HCT116 (cell line): Measurements from ENCODE around the gene BDNF. TPM values are rescaled to one million over a fixed set of nuclear protein-coding genes. Genes with fewer than 3 reads are reported as not detected.

ENCODE experiments used
- ATAC-seq: fragments of 200-7000 bp; cut with Tn5 transposase; 2 replicates; pipeline ENCODE4 v1.9.1; 2020; ENCODE audit warnings: mild to moderate bottlenecking, moderate library complexity
- BruUV-seq: library from RNA; stranded (reverse); fragments of 400-500 nt; replicated peaks from 2 replicates; lab custom pipeline; 2021; lab: Mats Ljungman, UMichigan
- CTCF ChIA-PET: fragments of 300-600 bp; sonication (Branson Sonifier 250); formaldehyde crosslinking; loops from one replicate; lab custom pipeline; 2021; ENCODE audit warnings: antibody characterized with exemption; lab: Charles Lee
- POLR2A ChIA-PET: fragments of 300-600, 350-600 bp; sonication (Branson Sonifier 250); formaldehyde crosslinking; loops from one replicate; lab custom pipeline; 2021; ENCODE audit warnings: antibody characterized with exemption; lab: Charles Lee
- RAD21 ChIA-PET, 2 experiments: fragments of 300-600 bp; sonication (Branson Sonifier 250); formaldehyde crosslinking; loops; one replicate each; lab custom pipeline; 2023; ENCODE audit warnings: low total read pairs in 2 of 2; ENCODE audit not compliant: uncharacterized antibody in 2 of 2, unreplicated experiment in 2 of 2, low non-redundant PET in 1 of 2; lab: Charles Lee
- DNase-seq: peaks from one replicate; pipeline ENCODE4 v3.0.0-alpha.2; 2010; ENCODE audit warnings: low read depth, low spot score
- H2AFZ ChIP-seq: fragments of 200-600 bp; shearing (Covaris generic), sonication (generic); 2 replicates; pipeline ENCODE4 v1.6.1; 2017; ENCODE audit warnings: low read depth, mixed run types, mixed read lengths, antibody characterized with exemption, low read length; ENCODE audit not compliant: poor library complexity, severe bottlenecking
- H3K27ac ChIP-seq: 2 replicates; pipeline ENCODE4 v1.5.1; 2012; ENCODE audit warnings: low read depth, low read length
- H3K27me3 ChIP-seq: fragments of 200-600 bp; sonication (generic); 2 replicates; pipeline ENCODE4 v1.6.1; 2016; ENCODE audit warnings: mixed run types, low read length, mixed read lengths; ENCODE audit not compliant: insufficient read depth
- H3K36me3 ChIP-seq, 2 experiments: fragments of 200-500 bp in 1 of 2; fragments of 200-600 bp in 1 of 2; sonication (Bioruptor generic) in 1 of 2; sonication (generic) in 1 of 2; 2 replicates each; pipeline versions ENCODE4 v1.5.1 to v1.6.1; 2014 to 2016; ENCODE audit warnings: low read length in 2 of 2, inconsistent platforms in 1 of 2, mixed read lengths in 1 of 2, mixed run types in 1 of 2; ENCODE audit not compliant: insufficient read depth in 2 of 2, control insufficient read depth in 1 of 2
- H3K4me1 ChIP-seq, 2 experiments: fragments of 200-600 bp in 1 of 2; sonication (generic) in 1 of 2; 2 replicates each; pipeline versions ENCODE4 v1.5.1 to v1.6.1; 2012 to 2017; ENCODE audit warnings: low read length in 2 of 2, inconsistent platforms in 1 of 2, mild to moderate bottlenecking in 1 of 2, mixed read lengths in 1 of 2, mixed run types in 1 of 2, moderate library complexity in 1 of 2; ENCODE audit not compliant: insufficient read depth in 2 of 2, control insufficient read depth in 1 of 2
- H3K4me2 ChIP-seq: fragments of 200-600 bp; sonication (generic); 2 replicates; pipeline ENCODE4 v1.6.1; 2017; ENCODE audit warnings: mixed run types, low read length, mixed read lengths
- H3K4me3 ChIP-seq, 2 experiments: fragments of 200-600 bp in 1 of 2; sonication (generic) in 1 of 2; replicated peaks in 1 of 2; 2 replicates each; pipeline ENCODE4 v1.5.1; 2011 to 2016; ENCODE audit warnings: low read length in 2 of 2, control low read depth in 1 of 2, low read depth in 1 of 2, mild to moderate bottlenecking in 1 of 2, mixed read lengths in 1 of 2, mixed run types in 1 of 2
- H3K79me2 ChIP-seq: fragments of 200-600 bp; sonication (generic); 2 replicates; pipeline ENCODE4 v1.6.1; 2017; ENCODE audit warnings: mild to moderate bottlenecking, mixed run types, low read length, moderate library complexity, mixed read lengths; ENCODE audit not compliant: insufficient read depth
- H3K9ac ChIP-seq: fragments of 200-600 bp; sonication (generic); 2 replicates; pipeline ENCODE4 v1.6.1; 2016; ENCODE audit warnings: low read length, mixed read lengths
- H3K9me2 ChIP-seq: fragments of 200-600 bp; sonication (generic), shearing (Covaris generic); 2 replicates; pipeline ENCODE4 v1.6.1; 2017; ENCODE audit warnings: mixed run types, mild to moderate bottlenecking, moderate library complexity; ENCODE audit not compliant: insufficient read depth
- H3K9me3 ChIP-seq, 2 experiments: fragments of 200-500 bp in 1 of 2; fragments of 200-600 bp in 1 of 2; sonication (Bioruptor generic) in 1 of 2; sonication (generic) in 1 of 2; 2 replicates each; pipeline ENCODE4 v1.6.1; 2014 to 2017; ENCODE audit warnings: low read length in 2 of 2, mixed read lengths in 2 of 2, inconsistent platforms in 1 of 2, low read depth in 1 of 2, mild to moderate bottlenecking in 1 of 2, mixed run types in 1 of 2, moderate library complexity in 1 of 2; ENCODE audit not compliant: control insufficient read depth in 1 of 2, insufficient read depth in 1 of 2
- H4K20me1 ChIP-seq: fragments of 200-600 bp; sonication (generic), shearing (Covaris generic); 2 replicates; pipeline ENCODE4 v1.6.1; 2017; ENCODE audit warnings: mixed run types, mild to moderate bottlenecking, moderate library complexity; ENCODE audit not compliant: insufficient read depth
- CBX3 ChIP-seq: IDR thresholded peaks from 2 replicates; pipeline ENCODE4 v1.6.1; 2012; ENCODE audit warnings: low read depth
- CEBPB ChIP-seq: IDR thresholded peaks from 2 replicates; pipeline ENCODE4 v1.6.1; 2012; ENCODE audit warnings: low read depth
- ELF1 ChIP-seq: IDR thresholded peaks from 2 replicates; pipeline ENCODE4 v1.6.1; 2012; ENCODE audit warnings: low read depth, borderline replicate concordance
- EZH2phosphoT487 ChIP-seq: fragments of 200-600 bp; IDR thresholded peaks from 2 replicates; pipeline ENCODE4 v1.6.1; 2018; ENCODE audit warnings: antibody characterized with exemption, borderline replicate concordance
- FOSL1 ChIP-seq: IDR thresholded peaks from 2 replicates; pipeline ENCODE4 v1.6.1; 2012; ENCODE audit warnings: low read depth
- JUND ChIP-seq: IDR thresholded peaks from 2 replicates; pipeline ENCODE4 v1.6.1; 2012
- POLR2A ChIP-seq: IDR thresholded peaks from 2 replicates; pipeline ENCODE4 v1.7.0; 2011; ENCODE audit warnings: borderline replicate concordance; ENCODE audit not compliant: insufficient read depth, insufficient read length; ENCODE audit errors: extremely low read depth
- POLR2AphosphoS5 ChIP-seq: IDR thresholded peaks from 2 replicates; pipeline ENCODE4 v1.6.1; 2011; ENCODE audit warnings: mild to moderate bottlenecking, low read depth, low read length, moderate library complexity
- RAD21 ChIP-seq: IDR thresholded peaks from 2 replicates; pipeline ENCODE4 v1.6.1; 2012; ENCODE audit warnings: low read depth, mild to moderate bottlenecking
- SIN3A ChIP-seq: IDR thresholded peaks from 2 replicates; pipeline ENCODE4 v1.6.1; 2012; ENCODE audit warnings: low read depth
- SP1 ChIP-seq: IDR thresholded peaks from 2 replicates; pipeline ENCODE4 v1.6.1; 2012; ENCODE audit warnings: low read depth
- TCF7L2 ChIP-seq: IDR thresholded peaks from 2 replicates; pipeline ENCODE4 v1.7.0; 2011; ENCODE audit warnings: borderline replicate concordance, inconsistent platforms; ENCODE audit not compliant: insufficient read depth, insufficient read length; ENCODE audit errors: extremely low read depth
- ZFX ChIP-seq: fragments of 450-650 bp; IDR thresholded peaks from 2 replicates; pipeline ENCODE4 v1.6.1; 2017
- ZNF274 ChIP-seq: fragments of 200-500 bp; sonication (Bioruptor generic); IDR thresholded peaks from 2 replicates; pipeline ENCODE4 v1.6.1; 2014; ENCODE audit warnings: mild to moderate bottlenecking, low read depth, low read length, inconsistent platforms
- intact Hi-C: fragments of 100-400 bp; cut with micrococcal nuclease; formaldehyde crosslinking; loops from 2 replicates; pipeline ENCODE4 v1.10.0; 2022
- total RNA-seq: library from RNA; stranded (reverse); gene quantifications from one replicate; pipeline ENCODE4 v1.2.1, GENCODE V29; 2021; ENCODE audit not compliant: unreplicated experiment
- TF ChIP-seq, protein P1 (sequence below): IDR thresholded peaks from 2 replicates; pipeline ENCODE4 v1.6.1; 2011; ENCODE audit warnings: mild to moderate bottlenecking, low read length, moderate library complexity; ENCODE audit not compliant: insufficient replicate concordance; ENCODE audit errors: extremely low read depth
- TF ChIP-seq, protein P2 (sequence below): IDR thresholded peaks from 2 replicates; pipeline ENCODE4 v1.6.1; 2012
- TF ChIP-seq, protein P3 (sequence below): IDR thresholded peaks from 2 replicates; pipeline ENCODE4 v1.6.1; 2012; ENCODE audit warnings: low read depth
- TF ChIP-seq, protein P4 (sequence below), 3 experiments: fragments of 200-600 bp in 1 of 3; sonication (generic) in 1 of 3; IDR thresholded peaks in 2 of 3; conservative IDR thresholded peaks in 1 of 3; 2 replicates each; pipeline ENCODE4 v1.5.1; 2012 to 2017; ENCODE audit warnings: low read depth in 2 of 3, low read length in 2 of 3, antibody characterized with exemption in 1 of 3, borderline replicate concordance in 1 of 3, control low read depth in 1 of 3, mild to moderate bottlenecking in 1 of 3, mixed read lengths in 1 of 3, mixed run types in 1 of 3, moderate library complexity in 1 of 3; ENCODE audit not compliant: insufficient read depth in 1 of 3
- TF ChIP-seq, protein P5 (sequence below): IDR thresholded peaks from 2 replicates; pipeline ENCODE4 v1.6.1; 2012

BDNF gene
- total RNA-seq, 1 experiment from 2014 or later = 22.0 TPM

DNA sequence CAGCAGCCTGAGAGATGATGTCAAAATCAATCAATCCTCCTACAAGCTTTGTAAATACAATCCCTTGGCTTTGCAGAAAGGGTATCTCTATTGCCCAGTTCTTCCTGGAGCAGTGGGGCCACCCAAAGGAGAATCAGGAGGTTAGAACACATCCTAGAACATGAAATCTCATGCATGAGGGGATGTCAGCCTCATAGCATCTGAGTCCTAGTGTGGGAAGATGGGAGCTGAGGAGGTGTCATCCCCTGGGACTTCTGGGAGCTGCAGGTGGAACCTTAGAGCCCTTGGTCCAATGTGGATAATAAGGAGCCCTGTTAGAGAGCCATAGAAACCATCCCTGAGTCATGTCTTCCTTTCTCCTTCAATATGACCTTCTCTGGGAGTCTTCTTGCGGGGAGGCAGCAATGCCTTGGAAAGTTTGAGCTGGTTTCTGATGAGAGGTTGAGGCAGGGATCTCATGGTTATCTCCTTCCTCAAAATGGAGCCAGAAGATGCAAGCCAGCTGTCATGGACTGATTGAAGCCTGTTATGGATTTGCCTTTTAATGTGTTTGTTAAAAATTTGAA is 74.8 kb downstream of the BDNF start:
- POLR2A ChIA-PET = no interaction called here

More for the DNA sequence above, 74.8 kb downstream of the BDNF start:
- ChIA-PET RAD21 (no interaction called here), CTCF (interaction anchor here (1.0 kb wide), 1 partner anchor 101 kb away, joined by 4 read pairs; no protein-coding TSS in a partner anchor)
- no peaks in the 10 kb centered on the region for H3K27me3 ChIP-seq
- H3K79me2 ChIP-seq = no peaks in the 10 kb centered on the region
- H2AFZ ChIP-seq = no peak overlapping the region
- no peaks in the 10 kb centered on the region for H3K9me2 ChIP-seq
- no TSS peak for BruUV-seq
- H3K36me3 ChIP-seq = no peaks in the 10 kb centered on the region
- TF ChIP-seq RAD21 = no peak
- TF ChIP-seq POLR2AphosphoS5 = no peak
- TF ChIP-seq CEBPB = no peak
- TF ChIP-seq, protein P1, sequence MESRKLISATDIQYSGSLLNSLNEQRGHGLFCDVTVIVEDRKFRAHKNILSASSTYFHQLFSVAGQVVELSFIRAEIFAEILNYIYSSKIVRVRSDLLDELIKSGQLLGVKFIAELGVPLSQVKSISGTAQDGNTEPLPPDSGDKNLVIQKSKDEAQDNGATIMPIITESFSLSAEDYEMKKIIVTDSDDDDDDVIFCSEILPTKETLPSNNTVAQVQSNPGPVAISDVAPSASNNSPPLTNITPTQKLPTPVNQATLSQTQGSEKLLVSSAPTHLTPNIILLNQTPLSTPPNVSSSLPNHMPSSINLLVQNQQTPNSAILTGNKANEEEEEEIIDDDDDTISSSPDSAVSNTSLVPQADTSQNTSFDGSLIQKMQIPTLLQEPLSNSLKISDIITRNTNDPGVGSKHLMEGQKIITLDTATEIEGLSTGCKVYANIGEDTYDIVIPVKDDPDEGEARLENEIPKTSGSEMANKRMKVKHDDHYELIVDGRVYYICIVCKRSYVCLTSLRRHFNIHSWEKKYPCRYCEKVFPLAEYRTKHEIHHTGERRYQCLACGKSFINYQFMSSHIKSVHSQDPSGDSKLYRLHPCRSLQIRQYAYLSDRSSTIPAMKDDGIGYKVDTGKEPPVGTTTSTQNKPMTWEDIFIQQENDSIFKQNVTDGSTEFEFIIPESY = no peak
- TF ChIP-seq SIN3A = no peak
- no peak for TF ChIP-seq SP1
- TF ChIP-seq EZH2phosphoT487 = no peak
- no peak for TF ChIP-seq ELF1
- no peak for TF ChIP-seq ZNF274
- TF ChIP-seq CBX3 = no peak
- TF ChIP-seq, protein P2, sequence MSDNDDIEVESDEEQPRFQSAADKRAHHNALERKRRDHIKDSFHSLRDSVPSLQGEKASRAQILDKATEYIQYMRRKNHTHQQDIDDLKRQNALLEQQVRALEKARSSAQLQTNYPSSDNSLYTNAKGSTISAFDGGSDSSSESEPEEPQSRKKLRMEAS = no peak
- TF ChIP-seq, protein P3, sequence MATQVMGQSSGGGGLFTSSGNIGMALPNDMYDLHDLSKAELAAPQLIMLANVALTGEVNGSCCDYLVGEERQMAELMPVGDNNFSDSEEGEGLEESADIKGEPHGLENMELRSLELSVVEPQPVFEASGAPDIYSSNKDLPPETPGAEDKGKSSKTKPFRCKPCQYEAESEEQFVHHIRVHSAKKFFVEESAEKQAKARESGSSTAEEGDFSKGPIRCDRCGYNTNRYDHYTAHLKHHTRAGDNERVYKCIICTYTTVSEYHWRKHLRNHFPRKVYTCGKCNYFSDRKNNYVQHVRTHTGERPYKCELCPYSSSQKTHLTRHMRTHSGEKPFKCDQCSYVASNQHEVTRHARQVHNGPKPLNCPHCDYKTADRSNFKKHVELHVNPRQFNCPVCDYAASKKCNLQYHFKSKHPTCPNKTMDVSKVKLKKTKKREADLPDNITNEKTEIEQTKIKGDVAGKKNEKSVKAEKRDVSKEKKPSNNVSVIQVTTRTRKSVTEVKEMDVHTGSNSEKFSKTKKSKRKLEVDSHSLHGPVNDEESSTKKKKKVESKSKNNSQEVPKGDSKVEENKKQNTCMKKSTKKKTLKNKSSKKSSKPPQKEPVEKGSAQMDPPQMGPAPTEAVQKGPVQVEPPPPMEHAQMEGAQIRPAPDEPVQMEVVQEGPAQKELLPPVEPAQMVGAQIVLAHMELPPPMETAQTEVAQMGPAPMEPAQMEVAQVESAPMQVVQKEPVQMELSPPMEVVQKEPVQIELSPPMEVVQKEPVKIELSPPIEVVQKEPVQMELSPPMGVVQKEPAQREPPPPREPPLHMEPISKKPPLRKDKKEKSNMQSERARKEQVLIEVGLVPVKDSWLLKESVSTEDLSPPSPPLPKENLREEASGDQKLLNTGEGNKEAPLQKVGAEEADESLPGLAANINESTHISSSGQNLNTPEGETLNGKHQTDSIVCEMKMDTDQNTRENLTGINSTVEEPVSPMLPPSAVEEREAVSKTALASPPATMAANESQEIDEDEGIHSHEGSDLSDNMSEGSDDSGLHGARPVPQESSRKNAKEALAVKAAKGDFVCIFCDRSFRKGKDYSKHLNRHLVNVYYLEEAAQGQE = no peak
- TF ChIP-seq ZFX = no peak
- TF ChIP-seq JUND = no peak
- TF ChIP-seq TCF7L2 = no peak
- no peak for TF ChIP-seq FOSL1
- TF ChIP-seq POLR2A = no peak
- TF ChIP-seq, protein P4, sequence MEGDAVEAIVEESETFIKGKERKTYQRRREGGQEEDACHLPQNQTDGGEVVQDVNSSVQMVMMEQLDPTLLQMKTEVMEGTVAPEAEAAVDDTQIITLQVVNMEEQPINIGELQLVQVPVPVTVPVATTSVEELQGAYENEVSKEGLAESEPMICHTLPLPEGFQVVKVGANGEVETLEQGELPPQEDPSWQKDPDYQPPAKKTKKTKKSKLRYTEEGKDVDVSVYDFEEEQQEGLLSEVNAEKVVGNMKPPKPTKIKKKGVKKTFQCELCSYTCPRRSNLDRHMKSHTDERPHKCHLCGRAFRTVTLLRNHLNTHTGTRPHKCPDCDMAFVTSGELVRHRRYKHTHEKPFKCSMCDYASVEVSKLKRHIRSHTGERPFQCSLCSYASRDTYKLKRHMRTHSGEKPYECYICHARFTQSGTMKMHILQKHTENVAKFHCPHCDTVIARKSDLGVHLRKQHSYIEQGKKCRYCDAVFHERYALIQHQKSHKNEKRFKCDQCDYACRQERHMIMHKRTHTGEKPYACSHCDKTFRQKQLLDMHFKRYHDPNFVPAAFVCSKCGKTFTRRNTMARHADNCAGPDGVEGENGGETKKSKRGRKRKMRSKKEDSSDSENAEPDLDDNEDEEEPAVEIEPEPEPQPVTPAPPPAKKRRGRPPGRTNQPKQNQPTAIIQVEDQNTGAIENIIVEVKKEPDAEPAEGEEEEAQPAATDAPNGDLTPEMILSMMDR (IDR thresholded peaks at IDR 0.05 in 2 of 3, conservative IDR thresholded peaks at IDR 0.05 in 1 of 3; ENCODE audit: borderline replicate concordance in 1 of 3, insufficient read depth in 1 of 3, low read depth in 2 of 3, low read length in 2 of 3) = no peak
- TF ChIP-seq, protein P5, sequence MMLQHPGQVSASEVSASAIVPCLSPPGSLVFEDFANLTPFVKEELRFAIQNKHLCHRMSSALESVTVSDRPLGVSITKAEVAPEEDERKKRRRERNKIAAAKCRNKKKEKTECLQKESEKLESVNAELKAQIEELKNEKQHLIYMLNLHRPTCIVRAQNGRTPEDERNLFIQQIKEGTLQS = no peak
- no peaks in the 10 kb centered on the region for H4K20me1 ChIP-seq
- intact Hi-C loops = no loop called here
- DNase-seq = no peak
- H3K9me3 ChIP-seq = no peaks in the 10 kb centered on the region
- H3K9ac ChIP-seq = no peak overlapping the region
- H3K4me2 ChIP-seq = no peak overlapping the region
- no peak for ATAC-seq
- no peak overlapping the region for H3K4me3 ChIP-seq
- no peaks in the 10 kb centered on the region for H3K4me1 ChIP-seq
- H3K27ac ChIP-seq = no peak overlapping the region
